Ectodermal cell (in vitro differentiated cells): ENCODE measurements around the gene GALR3.

Experiments
- H3K27ac ChIP-seq: 2 replicates; pipeline ENCODE4 v1.7.0; 2013; ENCODE audit warnings: mild to moderate bottlenecking, low read depth, low read length; ENCODE audit not compliant: insufficient read depth, poor library complexity, severe bottlenecking
- H3K27me3 ChIP-seq: 2 replicates; pipeline ENCODE4 v1.7.0; 2013; ENCODE audit warnings: mild to moderate bottlenecking, low read length; ENCODE audit not compliant: insufficient read depth, control insufficient read depth, poor library complexity, severe bottlenecking
- H3K36me3 ChIP-seq: one replicate; pipeline ENCODE4 v1.7.0; 2013; ENCODE audit warnings: low read length; ENCODE audit not compliant: control insufficient read depth, insufficient read depth
- H3K4me1 ChIP-seq: one replicate; pipeline ENCODE4 v1.7.0; 2013; ENCODE audit warnings: low read length; ENCODE audit not compliant: control insufficient read depth, insufficient read depth
- H3K4me3 ChIP-seq: 2 replicates; pipeline ENCODE4 v1.7.0; 2013; ENCODE audit warnings: low read depth, low read length, control low read depth; ENCODE audit not compliant: insufficient read depth
- H3K9me3 ChIP-seq: 2 replicates; pipeline ENCODE4 v1.7.0; 2013; ENCODE audit warnings: mild to moderate bottlenecking, low read length, moderate library complexity; ENCODE audit not compliant: control insufficient read depth
- WGBS, 2 experiments: methylation state at CpG; one replicate each; pipeline ENCODE4 v1.1.7; 2013; ENCODE audit warnings: missing lambda C conversion rate in 2 of 2; 5-methylcytosine and 5-hydroxymethylcytosine counted together

Gene GALR3

DNA sequence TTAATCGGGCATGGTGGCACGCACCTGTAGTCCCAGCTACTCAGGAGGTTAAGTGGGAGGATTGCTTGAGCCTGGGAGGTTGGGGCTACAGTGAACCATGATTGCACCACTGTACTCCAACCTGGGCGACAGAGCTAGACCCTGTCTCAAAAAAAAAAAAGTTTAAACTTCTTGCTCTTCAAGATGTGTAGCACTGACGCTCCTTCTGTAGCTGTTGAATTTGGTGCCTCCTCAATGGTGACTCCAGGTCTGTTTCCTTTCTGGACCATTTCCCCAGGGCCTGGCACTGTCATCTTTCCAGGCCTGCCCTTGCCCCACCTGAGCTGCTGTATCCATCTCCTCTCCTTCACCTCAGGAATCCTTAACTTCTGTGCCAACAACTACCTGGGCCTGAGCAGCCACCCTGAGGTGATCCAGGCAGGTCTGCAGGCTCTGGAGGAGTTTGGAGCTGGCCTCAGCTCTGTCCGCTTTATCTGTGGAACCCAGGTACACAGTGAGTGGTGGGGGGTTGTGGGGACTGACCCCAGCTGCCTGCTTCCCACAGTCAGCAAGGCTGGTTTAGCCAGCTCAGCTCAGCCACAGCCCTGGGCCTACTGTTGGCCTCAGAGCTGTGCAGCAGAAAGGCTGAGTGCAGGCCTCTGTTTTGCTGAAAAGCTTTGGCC lies 13.4 kb upstream of the GALR3 start:
- no peaks in the 10 kb centered on the region for H3K36me3 ChIP-seq
- H3K4me3 ChIP-seq: no peak overlapping the region
- H3K27ac ChIP-seq: no peak overlapping the region
- H3K9me3 ChIP-seq: no peaks in the 10 kb centered on the region
- 94% methylated on average over 5 of the region's 5 CpGs for WGBS, 2 experiments
- H3K27me3 ChIP-seq: peaks cover 25% of the 10 kb centered on the region
- peaks cover 4% of the 10 kb centered on the region for H3K4me1 ChIP-seq

DNA sequence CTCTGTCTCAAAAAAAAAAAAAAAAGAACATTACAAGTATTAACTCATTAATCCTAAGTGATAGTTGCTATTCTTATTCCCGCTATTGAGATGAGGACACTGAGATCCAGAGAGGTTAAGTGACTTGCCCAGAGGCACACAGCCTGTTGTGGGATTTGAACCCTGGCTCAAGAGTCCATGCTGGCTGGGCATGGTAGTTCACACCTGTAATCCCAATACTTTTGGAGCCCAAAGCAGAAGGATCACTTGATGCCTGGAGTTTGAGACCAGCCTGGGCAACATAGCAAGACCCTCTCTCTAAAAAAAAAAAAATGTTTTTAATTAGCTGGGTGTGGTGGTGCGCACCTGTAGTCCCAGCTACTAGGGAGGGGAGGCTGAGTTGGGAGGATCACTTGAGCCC lies 11.3 kb upstream of the GALR3 start:
- WGBS, 2 experiments: 96% methylated on average over 2 of the region's 2 CpGs
- H3K4me1 ChIP-seq: no peaks in the 10 kb centered on the region
- no peaks in the 10 kb centered on the region for H3K9me3 ChIP-seq
- H3K27me3 ChIP-seq: peaks cover 8% of the 10 kb centered on the region
- H3K36me3 ChIP-seq: no peaks in the 10 kb centered on the region
- no peak overlapping the region for H3K4me3 ChIP-seq
- H3K27ac ChIP-seq: no peak overlapping the region

DNA sequence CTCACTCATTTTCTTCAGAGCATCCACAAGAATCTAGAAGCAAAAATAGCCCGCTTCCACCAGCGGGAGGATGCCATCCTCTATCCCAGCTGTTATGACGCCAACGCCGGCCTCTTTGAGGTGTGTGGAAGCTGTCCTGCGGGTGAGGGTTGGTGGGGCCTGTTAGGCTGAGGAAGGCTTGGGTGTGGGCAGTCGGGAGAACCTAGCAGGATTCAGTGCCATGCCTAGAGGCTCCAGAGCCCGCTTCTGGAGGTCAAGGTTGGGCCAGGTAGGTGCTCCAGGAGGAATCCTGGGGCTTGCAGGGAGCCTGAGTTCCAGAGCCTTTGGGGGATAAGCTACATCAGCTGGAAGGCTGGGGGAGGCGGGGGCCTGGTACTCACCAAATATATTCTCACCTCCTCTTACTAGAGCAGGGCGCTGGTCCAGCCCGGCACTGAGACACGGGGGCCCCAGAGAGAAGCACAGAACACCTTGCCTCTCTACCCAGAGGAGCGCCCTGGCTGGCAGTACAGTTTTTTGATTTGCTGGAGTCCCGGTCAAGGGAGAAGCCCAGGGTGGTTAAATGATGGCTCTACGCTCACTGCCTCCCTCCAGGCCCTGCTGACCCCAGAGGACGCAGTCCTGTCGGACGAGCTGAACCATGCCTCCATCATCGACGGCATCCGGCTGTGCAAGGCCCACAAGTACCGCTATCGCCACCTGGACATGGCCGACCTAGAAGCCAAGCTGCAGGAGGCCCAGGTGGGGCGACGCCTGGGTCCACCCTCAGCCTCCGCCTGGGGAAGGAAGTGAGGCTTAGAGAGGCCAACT lies 10.1 kb upstream of the GALR3 start:
- WGBS, 2 experiments: 95% methylated on average over 27 of the region's 27 CpGs
- Histone ChIP-seq H3K4me3 (no peak overlapping the region), H3K27me3 (peaks cover 11% of the 10 kb centered on the region), H3K36me3 (no peaks in the 10 kb centered on the region), H3K4me1 (peaks cover 4% of the 10 kb centered on the region), H3K27ac (no peak overlapping the region), H3K9me3 (no peaks in the 10 kb centered on the region)

DNA sequence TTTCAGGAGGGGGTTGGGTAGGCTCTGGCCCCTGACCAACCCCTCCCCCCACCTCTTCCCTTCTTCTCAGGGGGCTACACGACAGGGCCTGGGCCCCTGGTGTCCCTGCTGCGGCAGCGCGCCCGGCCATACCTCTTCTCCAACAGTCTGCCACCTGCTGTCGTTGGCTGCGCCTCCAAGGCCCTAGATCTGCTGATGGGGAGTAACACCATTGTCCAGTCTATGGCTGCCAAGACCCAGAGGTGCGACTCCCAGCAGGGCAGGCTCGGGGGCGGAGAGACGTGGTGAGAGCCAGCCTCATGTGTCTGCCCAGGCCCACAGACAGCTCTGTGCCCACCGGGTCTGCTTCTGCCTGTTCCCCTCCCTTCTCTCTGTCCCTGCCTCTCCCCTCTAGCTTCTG lies 7.6 kb upstream of the GALR3 start:
- no peaks in the 10 kb centered on the region for H3K9me3 ChIP-seq
- no peak overlapping the region for H3K4me3 ChIP-seq
- no peaks in the 10 kb centered on the region for H3K36me3 ChIP-seq
- WGBS, 2 experiments: 91 to 95% methylated on average over 12 of the region's 12 CpGs
- no peak overlapping the region for H3K27ac ChIP-seq
- H3K27me3 ChIP-seq: peaks cover 30% of the 10 kb centered on the region
- H3K4me1 ChIP-seq: peaks cover 8% of the 10 kb centered on the region

DNA sequence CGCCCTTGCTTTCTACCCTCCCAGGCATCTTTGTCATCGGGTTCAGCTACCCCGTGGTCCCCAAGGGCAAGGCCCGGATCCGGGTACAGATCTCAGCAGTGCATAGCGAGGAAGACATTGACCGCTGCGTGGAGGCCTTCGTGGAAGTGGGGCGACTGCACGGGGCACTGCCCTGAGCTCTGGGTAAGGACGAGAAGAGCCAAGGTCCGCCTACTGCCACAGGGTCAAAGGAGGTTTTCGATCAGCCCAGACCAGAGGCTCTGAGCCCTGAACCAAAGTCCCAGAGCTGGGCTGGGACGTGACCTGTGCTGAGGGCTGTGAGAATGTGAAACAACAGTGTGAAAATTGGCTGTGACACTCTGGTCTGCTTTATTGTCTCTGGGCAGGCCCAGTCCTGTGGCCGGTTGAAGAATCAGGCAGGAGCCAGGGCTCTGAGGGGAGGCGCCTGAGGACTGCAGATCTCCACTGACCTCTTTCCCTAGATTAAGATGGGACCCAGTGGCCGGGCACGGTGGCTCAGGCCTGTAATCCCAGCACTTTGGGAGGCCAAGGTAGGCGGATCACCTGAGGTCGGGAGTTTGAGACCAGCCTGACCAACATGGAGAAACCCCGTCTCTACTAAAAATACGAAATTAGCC lies 6.5 kb upstream of the GALR3 start:
- no peaks in the 10 kb centered on the region for H3K36me3 ChIP-seq
- peaks cover 34% of the 10 kb centered on the region for H3K27me3 ChIP-seq
- WGBS, 2 experiments: 95% methylated on average over 23 of the region's 23 CpGs
- H3K9me3 ChIP-seq: no peaks in the 10 kb centered on the region
- peaks cover 8% of the 10 kb centered on the region for H3K4me1 ChIP-seq
- H3K27ac ChIP-seq: no peak overlapping the region
- no peak overlapping the region for H3K4me3 ChIP-seq

DNA sequence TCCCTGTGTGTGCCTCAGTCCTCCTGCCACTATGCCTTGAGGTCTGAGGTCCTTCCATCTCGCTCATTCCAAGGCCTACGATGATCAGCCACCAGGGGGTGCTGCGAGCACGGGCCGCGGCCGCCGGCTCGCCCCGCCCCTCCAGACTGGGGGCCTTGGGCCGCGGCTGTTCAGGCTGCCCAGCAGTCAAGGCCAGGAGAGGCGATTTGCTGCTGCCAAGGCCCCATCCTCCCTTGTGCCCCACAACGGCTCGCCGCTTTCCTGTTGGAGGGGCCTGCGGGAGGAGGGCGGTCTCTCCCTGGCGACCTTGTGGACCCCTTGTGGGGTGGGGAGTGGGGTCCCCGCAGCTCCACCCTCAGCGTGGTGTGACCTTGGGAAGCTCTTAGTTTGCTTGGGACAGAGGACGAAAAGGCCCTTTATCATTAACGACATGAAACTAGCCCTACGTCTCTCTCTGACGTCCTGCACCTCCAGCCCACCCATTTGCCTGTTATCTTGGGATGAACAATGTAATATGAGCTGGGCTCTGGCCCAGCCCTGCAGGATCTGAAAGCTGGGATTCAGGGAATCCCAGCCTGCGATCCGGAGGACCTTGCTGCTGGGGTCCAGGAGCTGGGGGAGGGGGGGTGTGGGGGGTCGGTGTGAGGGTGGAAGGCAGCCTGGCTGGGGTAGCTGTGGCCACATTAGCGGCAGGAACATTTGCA lies 5.3 kb upstream of the GALR3 start:
- Histone ChIP-seq H3K9me3 (no peaks in the 10 kb centered on the region), H3K36me3 (no peaks in the 10 kb centered on the region), H3K27ac (no peak overlapping the region), H3K27me3 (peaks cover 40% of the 10 kb centered on the region), H3K4me1 (peaks cover 8% of the 10 kb centered on the region), H3K4me3 (peak overlapping the region; percentile 42)
- WGBS, 2 experiments: 1 to 2% methylated on average over 29 of the region's 29 CpGs

DNA sequence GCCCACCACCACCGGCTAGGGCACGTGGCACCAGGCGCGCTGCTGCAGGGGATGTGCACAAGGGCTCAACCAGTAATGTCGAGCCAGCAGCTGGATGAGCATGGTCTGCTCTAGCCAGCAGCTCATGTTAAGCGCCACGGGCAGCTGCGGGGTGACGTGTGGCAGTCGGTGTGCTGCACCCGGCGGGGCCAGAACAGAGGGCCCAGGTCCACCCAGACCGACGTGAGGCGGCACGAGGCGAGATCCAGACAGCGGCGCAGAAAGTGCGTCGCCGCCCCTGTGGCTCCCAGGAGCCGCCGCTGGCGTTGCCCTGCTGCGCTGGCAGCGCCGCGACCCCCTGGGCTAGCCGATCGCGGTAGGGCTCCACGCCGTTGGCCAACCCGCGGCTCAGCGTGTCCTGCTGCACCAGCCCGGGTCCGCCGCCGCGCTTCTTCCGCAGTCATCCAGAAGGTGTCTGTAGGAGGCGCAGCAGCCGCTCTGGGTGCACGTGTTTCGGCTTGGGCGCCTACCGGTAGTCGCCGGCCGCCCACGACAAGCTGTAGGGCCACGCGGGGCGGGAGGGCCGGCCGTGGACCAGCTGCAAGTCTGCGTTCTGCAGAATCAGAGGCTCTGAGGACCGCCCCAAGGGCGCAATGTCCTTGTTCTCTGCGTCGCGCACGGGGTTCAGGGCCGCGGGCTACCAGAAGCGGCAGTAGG lies 4.6 kb upstream of the GALR3 start:
- Histone ChIP-seq H3K36me3 (no peaks in the 10 kb centered on the region), H3K9me3 (no peaks in the 10 kb centered on the region), H3K4me3 (peak overlapping the region; percentile 42), H3K27me3 (peaks cover 47% of the 10 kb centered on the region), H3K4me1 (peaks cover 8% of the 10 kb centered on the region), H3K27ac (no peak overlapping the region)
- 4 to 5% methylated on average over 68 of the region's 68 CpGs for WGBS, 2 experiments

DNA sequence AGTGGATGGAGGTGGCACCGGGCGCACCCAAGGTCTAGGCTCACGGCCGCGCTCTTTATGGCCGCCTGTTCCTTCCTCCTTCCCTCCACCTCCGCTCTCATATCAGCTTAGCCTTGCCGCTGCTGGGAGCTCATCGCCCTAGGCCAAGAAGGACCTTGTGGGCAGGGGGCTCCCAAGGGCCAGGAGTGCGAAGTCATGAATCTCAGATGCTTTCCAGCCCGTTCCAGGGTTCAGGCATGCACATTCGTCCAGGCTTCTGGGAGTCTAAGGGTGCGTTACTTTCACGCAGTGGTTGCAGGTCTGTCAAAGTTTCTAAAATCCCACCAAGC lies 4.1 kb upstream of the GALR3 start:
- Histone ChIP-seq H3K4me3 (no peak overlapping the region), H3K4me1 (peaks cover 11% of the 10 kb centered on the region), H3K27me3 (peaks cover 52% of the 10 kb centered on the region), H3K27ac (no peak overlapping the region), H3K36me3 (no peaks in the 10 kb centered on the region), H3K9me3 (no peaks in the 10 kb centered on the region)
- 38 to 39% methylated on average over 14 of the region's 14 CpGs for WGBS, 2 experiments

DNA sequence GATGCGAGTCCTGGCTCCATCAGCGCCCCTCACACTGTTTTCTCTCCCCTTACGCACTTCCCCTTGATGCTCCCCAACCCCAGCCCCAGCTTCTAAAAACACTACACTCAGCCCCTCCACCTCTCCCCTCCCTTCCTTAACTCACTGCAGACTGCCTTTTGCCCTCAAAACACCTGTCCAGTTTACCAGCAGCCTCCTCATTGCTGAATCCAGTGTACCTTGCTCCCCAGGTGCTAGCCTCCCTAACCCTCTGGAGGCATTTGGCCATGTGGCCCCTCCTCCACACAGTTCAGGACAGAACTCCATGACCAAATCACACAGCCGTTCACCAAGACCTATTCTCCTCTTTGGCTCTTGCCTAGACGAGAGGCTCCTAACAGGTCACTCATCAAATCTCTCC lies 2.8 kb upstream of the GALR3 start:
- Histone ChIP-seq H3K4me1 (peaks cover 11% of the 10 kb centered on the region), H3K36me3 (no peaks in the 10 kb centered on the region), H3K9me3 (no peaks in the 10 kb centered on the region), H3K27me3 (peaks cover 64% of the 10 kb centered on the region), H3K27ac (no peak overlapping the region), H3K4me3 (no peak overlapping the region)
- WGBS, 2 experiments: 91 to 94% methylated on average over 5 of the region's 5 CpGs
